Nephron progenitor cell (in vitro differentiated cells): Measurements from ENCODE around the gene TXNRD3.

Experiments
- DNase-seq: peaks from one replicate; pipeline ENCODE4 v3.0.0; 2021
- H3K27ac Mint-ChIP-seq: 2 replicates; pipeline ENCODE4 v1.8.0; 2021; ENCODE audit warnings: mild to moderate bottlenecking, moderate library complexity, mixed read lengths
- H3K27me3 Mint-ChIP-seq: 2 replicates; pipeline ENCODE4 v1.8.0; 2021; ENCODE audit warnings: mild to moderate bottlenecking, low read depth, mixed read lengths; ENCODE audit not compliant: poor library complexity
- H3K36me3 Mint-ChIP-seq: 2 replicates; pipeline ENCODE4 v1.8.0; 2021; ENCODE audit warnings: low read depth, mixed read lengths
- H3K4me1 Mint-ChIP-seq: 2 replicates; pipeline ENCODE4 v1.8.0; 2021; ENCODE audit warnings: mixed read lengths
- H3K4me3 Mint-ChIP-seq: 2 replicates; pipeline ENCODE4 v1.8.0; 2021; ENCODE audit warnings: mild to moderate bottlenecking, moderate library complexity, mixed read lengths
- H3K9me3 Mint-ChIP-seq: 2 replicates; pipeline ENCODE4 v1.8.0; 2021; ENCODE audit warnings: mild to moderate bottlenecking, moderate library complexity, mixed read lengths
- CTCF ChIP-seq: fragments of 200-600 bp; sonication (generic); IDR thresholded peaks from 2 replicates; pipeline ENCODE4 v1.5.0; 2021; ENCODE audit warnings: antibody characterized with exemption

The TXNRD3 gene

GRCh38 chr3:126558336-126559071 lies 96.4 kb downstream of the TXNRD3 start, which contains the start of gene C3orf22:
Gene C3orf22 (minus strand): TSS chr3:126558932. CDS start chr3:126553390, 5,542 bp downstream.
- H3K27me3 Mint-ChIP-seq: peaks cover 11% of the 10 kb centered on the region
- no peak for TF ChIP-seq CTCF
- H3K27ac Mint-ChIP-seq: no peak within 1 kb of the TSS
- peaks cover 20% of the 10 kb centered on the region for H3K9me3 Mint-ChIP-seq
- H3K4me3 Mint-ChIP-seq: no peak within 1 kb of the TSS
- no peaks in the 10 kb centered on the region for H3K36me3 Mint-ChIP-seq
- no peaks in the 10 kb centered on the region for H3K4me1 Mint-ChIP-seq
- no peak for DNase-seq

- peaks cover 12% of the 10 kb centered on the region for H3K27me3 Mint-ChIP-seq
- H3K9me3 Mint-ChIP-seq: peaks cover 13% of the 10 kb centered on the region
- no peaks in the 10 kb centered on the region for H3K36me3 Mint-ChIP-seq
- no peak overlapping the region for H3K27ac Mint-ChIP-seq
- no peak for TF ChIP-seq CTCF
- no peaks in the 10 kb centered on the region for H3K4me1 Mint-ChIP-seq
- H3K4me3 Mint-ChIP-seq: no peak overlapping the region
- no peak for DNase-seq
Measured at GRCh38 chr3:126557761-126558160, 97.2 kb downstream of the TXNRD3 start.

DNA sequence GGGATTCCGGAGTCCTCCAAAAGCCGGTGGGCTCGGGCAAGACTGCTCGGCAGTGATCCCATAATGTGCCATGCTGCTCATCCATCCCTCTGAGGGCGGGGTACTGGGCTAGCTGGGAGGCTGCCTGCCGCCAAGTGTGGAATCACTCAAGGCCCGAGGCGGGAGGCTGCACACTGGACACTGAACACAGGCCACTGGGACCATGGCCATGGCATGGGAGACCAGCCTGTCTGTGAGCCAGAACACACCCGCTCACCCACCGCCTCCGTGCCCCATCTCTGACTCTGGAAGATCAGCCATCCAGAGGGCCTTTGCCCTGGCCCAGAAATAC lies 97.5 kb downstream of the TXNRD3 start:
- Mint-ChIP-seq H3K27me3 (peaks cover 12% of the 10 kb centered on the region), H3K27ac (no peak overlapping the region), H3K9me3 (peaks cover 9% of the 10 kb centered on the region), H3K4me1 (no peaks in the 10 kb centered on the region), H3K36me3 (no peaks in the 10 kb centered on the region), H3K4me3 (no peak overlapping the region)
- no peak for DNase-seq
- no peak for TF ChIP-seq CTCF
